ENCODE measurements around the gene GNAT1. TPM values are rescaled to one million over a fixed set of nuclear protein-coding genes. Genes with fewer than 3 reads are reported as not detected.

GNAT1 gene
- polyA plus RNA-seq, 1 donor from 2014 or later = not detected

DNA sequence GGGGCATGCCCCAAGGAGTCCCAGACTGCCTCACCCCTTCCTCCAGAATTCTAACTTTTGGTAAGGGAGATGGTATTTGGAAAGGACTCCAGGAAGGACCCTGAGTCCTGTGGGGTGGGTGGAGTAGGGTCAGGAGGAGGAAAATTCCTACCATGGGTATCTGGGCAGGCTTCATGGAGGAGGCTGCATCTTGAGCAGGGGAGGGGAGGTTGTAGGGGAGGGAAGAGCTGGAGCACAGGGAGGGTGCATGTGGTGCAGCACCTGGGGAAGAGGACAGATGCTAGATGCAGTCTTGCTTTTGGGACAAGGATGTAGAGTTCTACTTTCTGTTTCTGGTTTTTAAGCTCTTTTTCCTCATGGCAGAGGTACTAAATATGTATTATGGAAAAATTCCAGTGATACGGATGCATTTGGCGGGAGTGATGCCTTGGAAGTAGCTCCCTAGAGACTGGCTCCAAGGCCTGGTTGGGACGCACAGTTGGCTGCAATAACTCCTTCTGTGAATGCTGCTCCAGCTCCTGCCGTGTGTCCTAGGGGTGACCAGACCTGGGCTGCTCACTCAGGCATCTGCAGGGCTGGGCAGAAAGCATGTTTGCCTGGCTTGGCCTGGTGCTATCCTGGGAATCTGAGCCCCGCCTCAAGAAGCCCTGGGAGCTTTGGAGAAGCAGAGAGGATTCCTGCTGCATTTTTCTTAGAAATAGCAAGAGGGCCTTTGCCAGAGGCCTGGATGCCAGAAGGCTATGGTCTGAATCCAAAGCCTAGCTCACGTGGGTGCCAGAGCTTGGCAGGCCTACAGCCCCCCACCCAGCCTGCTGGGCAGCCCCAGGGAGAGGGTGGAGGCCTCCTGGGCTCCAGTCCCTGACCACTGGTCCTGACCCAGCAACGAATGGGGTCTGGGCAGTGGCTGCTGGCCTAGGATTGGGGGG is 26.2 kb upstream of the GNAT1 start:
- Histone ChIP-seq H3K4me3 (ENCODE audit: low read length) (no peak overlapping the region), H3K4me2 (ENCODE audit: low read length) (no peak overlapping the region), H3K79me2 (replicated peaks; ENCODE audit: insufficient read depth, low read length) (no peaks in the 10 kb centered on the region), H3K27ac (ENCODE audit: low read length) (no peak overlapping the region), H4K20me1 (ENCODE audit: insufficient read depth) (no peaks in the 10 kb centered on the region), H3K9me3 (ENCODE audit: low read length) (no peaks in the 10 kb centered on the region), H3K9me2 (ENCODE audit: insufficient read depth, low read length) (no peaks in the 10 kb centered on the region), H3K9ac (ENCODE audit: low read length) (no peak overlapping the region), H3K36me3 (ENCODE audit: insufficient read depth, low read length) (no peaks in the 10 kb centered on the region), H3K27me3 (ENCODE audit: insufficient read depth, low read depth, low read length) (no peaks in the 10 kb centered on the region), H3F3A (ENCODE audit: insufficient read depth, low read length, poor library complexity, severe bottlenecking) (no peaks in the 10 kb centered on the region), H2AFZ (ENCODE audit: low read depth, low read length) (no peak overlapping the region)
- TF ChIP-seq POLR2AphosphoS5 (IDR thresholded peaks at IDR 0.05) (no peak), EP300 (conservative IDR thresholded peaks at IDR 0.05; ENCODE audit: poor library complexity, severe bottlenecking) (no peak), MXI1 (conservative IDR thresholded peaks at IDR 0.05; ENCODE audit: poor library complexity, severe bottlenecking) (no peak), RAD21 (conservative IDR thresholded peaks at IDR 0.05) (no peak), EZH2 (IDR thresholded peaks at IDR 0.05; ENCODE audit: borderline replicate concordance, insufficient read depth, low read length, poor library complexity, severe bottlenecking) (no peak), SMC3 (conservative IDR thresholded peaks at IDR 0.05; ENCODE audit: poor library complexity) (no peak), TAF1 (IDR thresholded peaks at IDR 0.05; ENCODE audit: low read depth) (no peak)
- TF ChIP-seq, protein P1, sequence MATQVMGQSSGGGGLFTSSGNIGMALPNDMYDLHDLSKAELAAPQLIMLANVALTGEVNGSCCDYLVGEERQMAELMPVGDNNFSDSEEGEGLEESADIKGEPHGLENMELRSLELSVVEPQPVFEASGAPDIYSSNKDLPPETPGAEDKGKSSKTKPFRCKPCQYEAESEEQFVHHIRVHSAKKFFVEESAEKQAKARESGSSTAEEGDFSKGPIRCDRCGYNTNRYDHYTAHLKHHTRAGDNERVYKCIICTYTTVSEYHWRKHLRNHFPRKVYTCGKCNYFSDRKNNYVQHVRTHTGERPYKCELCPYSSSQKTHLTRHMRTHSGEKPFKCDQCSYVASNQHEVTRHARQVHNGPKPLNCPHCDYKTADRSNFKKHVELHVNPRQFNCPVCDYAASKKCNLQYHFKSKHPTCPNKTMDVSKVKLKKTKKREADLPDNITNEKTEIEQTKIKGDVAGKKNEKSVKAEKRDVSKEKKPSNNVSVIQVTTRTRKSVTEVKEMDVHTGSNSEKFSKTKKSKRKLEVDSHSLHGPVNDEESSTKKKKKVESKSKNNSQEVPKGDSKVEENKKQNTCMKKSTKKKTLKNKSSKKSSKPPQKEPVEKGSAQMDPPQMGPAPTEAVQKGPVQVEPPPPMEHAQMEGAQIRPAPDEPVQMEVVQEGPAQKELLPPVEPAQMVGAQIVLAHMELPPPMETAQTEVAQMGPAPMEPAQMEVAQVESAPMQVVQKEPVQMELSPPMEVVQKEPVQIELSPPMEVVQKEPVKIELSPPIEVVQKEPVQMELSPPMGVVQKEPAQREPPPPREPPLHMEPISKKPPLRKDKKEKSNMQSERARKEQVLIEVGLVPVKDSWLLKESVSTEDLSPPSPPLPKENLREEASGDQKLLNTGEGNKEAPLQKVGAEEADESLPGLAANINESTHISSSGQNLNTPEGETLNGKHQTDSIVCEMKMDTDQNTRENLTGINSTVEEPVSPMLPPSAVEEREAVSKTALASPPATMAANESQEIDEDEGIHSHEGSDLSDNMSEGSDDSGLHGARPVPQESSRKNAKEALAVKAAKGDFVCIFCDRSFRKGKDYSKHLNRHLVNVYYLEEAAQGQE (IDR thresholded peaks at IDR 0.05; ENCODE audit: borderline replicate concordance) = no peak
- TF ChIP-seq, protein P2, sequence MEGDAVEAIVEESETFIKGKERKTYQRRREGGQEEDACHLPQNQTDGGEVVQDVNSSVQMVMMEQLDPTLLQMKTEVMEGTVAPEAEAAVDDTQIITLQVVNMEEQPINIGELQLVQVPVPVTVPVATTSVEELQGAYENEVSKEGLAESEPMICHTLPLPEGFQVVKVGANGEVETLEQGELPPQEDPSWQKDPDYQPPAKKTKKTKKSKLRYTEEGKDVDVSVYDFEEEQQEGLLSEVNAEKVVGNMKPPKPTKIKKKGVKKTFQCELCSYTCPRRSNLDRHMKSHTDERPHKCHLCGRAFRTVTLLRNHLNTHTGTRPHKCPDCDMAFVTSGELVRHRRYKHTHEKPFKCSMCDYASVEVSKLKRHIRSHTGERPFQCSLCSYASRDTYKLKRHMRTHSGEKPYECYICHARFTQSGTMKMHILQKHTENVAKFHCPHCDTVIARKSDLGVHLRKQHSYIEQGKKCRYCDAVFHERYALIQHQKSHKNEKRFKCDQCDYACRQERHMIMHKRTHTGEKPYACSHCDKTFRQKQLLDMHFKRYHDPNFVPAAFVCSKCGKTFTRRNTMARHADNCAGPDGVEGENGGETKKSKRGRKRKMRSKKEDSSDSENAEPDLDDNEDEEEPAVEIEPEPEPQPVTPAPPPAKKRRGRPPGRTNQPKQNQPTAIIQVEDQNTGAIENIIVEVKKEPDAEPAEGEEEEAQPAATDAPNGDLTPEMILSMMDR (IDR thresholded peaks at IDR 0.05; ENCODE audit: poor library complexity, severe bottlenecking) = no peak

DNA sequence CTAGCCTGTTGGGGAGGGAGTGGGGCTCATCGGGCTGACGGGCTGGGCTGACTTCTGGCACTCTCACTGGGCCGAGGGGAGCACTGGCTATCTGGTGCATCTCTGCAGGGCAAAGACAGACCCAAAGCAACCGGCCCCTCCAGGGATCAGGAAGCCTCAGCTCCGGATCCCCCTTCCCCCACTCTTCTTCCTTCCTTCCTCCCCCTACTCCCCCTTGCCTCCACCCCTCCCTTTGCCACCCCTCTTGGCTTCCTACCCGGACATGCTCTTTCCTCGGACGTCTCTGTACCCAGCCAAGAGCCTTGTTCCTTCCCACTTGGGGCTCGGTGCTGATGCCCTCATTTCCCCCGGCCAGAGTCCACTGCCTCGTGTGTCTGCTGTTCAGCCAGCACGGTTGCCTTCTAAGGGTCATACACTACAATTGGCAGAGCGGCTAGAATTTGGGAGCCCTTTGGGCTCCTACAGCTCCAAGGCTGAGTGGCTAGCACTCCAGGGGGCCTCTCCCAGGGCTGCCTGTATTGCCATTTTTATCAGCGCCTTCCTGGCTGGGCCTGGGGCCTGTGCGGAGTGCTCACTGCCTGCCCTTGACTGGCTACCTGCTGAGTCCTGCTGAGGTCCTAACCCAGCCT is 25.4 kb upstream of the GNAT1 start:
- Histone ChIP-seq H3K9me3 (ENCODE audit: low read length) (no peaks in the 10 kb centered on the region), H3K27ac (ENCODE audit: low read length) (no peak overlapping the region), H3K9me2 (ENCODE audit: insufficient read depth, low read length) (no peaks in the 10 kb centered on the region), H2AFZ (ENCODE audit: low read depth, low read length) (no peak overlapping the region), H3K4me3 (ENCODE audit: low read length) (no peak overlapping the region), H3F3A (ENCODE audit: insufficient read depth, low read length, poor library complexity, severe bottlenecking) (no peaks in the 10 kb centered on the region), H3K79me2 (replicated peaks; ENCODE audit: insufficient read depth, low read length) (no peaks in the 10 kb centered on the region), H4K20me1 (ENCODE audit: insufficient read depth) (no peaks in the 10 kb centered on the region), H3K4me2 (ENCODE audit: low read length) (no peak overlapping the region), H3K36me3 (ENCODE audit: insufficient read depth, low read length) (no peaks in the 10 kb centered on the region), H3K27me3 (ENCODE audit: insufficient read depth, low read depth, low read length) (no peaks in the 10 kb centered on the region), H3K9ac (ENCODE audit: low read length) (no peak overlapping the region)
- TF ChIP-seq SMC3 (conservative IDR thresholded peaks at IDR 0.05; ENCODE audit: poor library complexity) (no peak), MXI1 (conservative IDR thresholded peaks at IDR 0.05; ENCODE audit: poor library complexity, severe bottlenecking) (no peak), EZH2 (IDR thresholded peaks at IDR 0.05; ENCODE audit: borderline replicate concordance, insufficient read depth, low read length, poor library complexity, severe bottlenecking) (no peak), TAF1 (IDR thresholded peaks at IDR 0.05; ENCODE audit: low read depth) (no peak)
